NCI-H526 treated with DMSO at 0.1 percent for 48 hours (cell line): Measurements from ENCODE around the gene CUEDC1.

Experiments used
- DNase-seq: peaks from one replicate; lab custom pipeline; 2025; lab: John Stamatoyannopoulos, UW

The CUEDC1 gene

GRCh38 chr17:57895382-57896060 is 59.7 kb downstream of the CUEDC1 start:
- no peak for DNase-seq

DNA sequence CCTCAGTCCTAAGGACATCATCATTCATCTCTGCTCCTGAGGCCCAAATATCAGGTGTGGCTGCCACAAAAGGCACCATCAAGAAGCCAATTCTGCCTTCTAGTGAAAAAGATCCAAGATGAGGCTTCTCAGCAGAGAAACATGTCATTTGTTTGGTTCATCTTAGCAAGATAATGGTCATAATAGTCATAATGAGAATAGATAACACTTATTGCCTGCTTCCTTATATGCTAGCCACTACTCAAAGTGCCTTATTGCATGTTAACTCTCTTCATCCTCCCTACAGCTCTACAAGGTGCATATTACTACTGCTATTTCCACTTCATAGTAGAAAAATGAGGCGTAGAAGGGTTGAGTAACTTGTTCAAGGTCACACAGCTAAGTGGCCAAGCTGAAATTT is 60.4 kb downstream of the CUEDC1 start:
- DNase-seq, result no peak

DNA sequence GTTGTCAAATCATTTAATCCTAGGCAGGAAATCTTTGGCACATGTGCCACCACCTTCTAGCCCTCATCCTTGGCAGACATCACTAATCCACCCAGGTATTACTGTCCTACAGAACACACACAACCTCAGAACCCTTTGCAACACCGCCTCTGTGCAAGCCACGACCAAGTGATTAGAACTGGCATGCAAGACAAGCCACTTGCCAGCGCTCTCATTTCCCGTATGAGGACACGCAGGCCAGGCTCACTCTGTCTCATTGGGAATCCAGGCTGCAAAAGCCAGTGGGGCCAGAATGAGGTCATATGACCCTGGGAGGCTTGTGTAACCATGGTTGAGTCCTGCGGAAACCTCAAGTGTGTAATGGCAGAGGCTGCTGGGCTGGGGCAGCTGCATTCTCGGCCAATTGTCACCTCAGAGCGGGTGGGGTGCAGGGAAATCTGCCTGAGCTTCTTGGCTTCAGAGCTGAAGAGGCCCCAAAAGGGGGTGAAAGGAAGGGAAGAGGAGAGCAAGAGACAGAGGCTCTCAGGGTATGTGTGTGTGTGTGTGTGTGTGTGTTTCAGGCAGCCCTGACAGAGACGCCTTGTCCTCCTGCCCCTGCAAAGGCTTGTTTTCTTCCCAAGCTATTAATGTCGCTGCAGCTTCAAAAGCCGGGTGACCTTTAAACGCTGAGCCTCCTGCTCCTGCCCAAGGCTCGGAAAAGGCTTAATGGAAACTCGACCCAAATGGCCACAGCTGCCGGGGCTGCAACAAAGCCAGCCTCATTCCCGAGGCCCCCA is 62.2 kb downstream of the CUEDC1 start:
- DNase-seq, result peak; percentile 42

GRCh38 chr17:57892146-57892819 is 62.9 kb downstream of the CUEDC1 start:
- DNase-seq, result peak; percentile 47

GRCh38 chr17:57890857-57891232 is 64.4 kb downstream of the CUEDC1 start:
- DNase-seq, result no peak

- no peak for DNase-seq
These were observed 65.0 kb downstream of the CUEDC1 start for GRCh38 chr17:57889892-57890856.

DNA sequence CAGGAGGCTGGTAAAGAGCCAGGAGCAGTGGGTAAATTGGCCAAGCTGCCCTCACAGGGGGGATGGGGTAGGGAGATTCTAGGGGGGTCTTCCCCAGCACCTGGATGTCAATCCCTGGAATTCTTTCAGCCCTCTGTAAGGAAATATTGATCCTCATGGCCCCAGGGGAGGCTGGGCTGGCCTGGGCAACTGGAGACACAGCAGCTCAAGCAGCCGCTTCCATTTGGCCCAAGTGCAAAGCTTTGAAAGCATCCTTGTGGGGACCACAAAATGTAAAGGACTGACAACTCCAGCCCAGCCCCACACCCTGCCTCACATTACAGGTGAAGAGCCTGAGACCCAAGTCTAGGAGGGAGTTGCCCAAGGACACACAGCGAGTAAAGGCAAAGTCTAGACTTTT is 66.0 kb downstream of the CUEDC1 start:
- DNase-seq, result no peak

- DNase-seq, result no peak
These were observed 66.6 kb downstream of the CUEDC1 start for GRCh38 chr17:57888311-57889216.

- no peak for DNase-seq
These were observed 68.1 kb downstream of the CUEDC1 start for GRCh38 chr17:57887161-57887560.

DNA sequence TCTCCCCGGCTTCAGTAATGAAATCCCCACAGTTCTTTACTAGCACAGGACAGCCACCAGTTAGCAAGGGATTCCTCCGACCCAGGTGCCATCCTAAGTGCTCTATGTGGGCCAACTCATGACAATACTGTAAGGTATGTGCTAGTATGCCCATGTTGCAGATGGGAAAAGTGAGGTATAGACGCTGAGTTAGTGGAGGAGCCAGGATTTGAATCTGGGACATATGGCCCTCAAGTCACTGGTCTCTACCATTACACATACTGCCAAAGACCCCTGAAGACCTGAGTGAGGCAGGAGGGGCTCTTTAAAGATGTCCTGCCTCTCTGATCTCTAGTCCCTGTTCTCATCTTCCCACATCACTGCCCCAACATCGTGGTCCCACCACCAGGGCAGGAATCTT is 69.2 kb downstream of the CUEDC1 start:
- DNase-seq, result no peak

DNA sequence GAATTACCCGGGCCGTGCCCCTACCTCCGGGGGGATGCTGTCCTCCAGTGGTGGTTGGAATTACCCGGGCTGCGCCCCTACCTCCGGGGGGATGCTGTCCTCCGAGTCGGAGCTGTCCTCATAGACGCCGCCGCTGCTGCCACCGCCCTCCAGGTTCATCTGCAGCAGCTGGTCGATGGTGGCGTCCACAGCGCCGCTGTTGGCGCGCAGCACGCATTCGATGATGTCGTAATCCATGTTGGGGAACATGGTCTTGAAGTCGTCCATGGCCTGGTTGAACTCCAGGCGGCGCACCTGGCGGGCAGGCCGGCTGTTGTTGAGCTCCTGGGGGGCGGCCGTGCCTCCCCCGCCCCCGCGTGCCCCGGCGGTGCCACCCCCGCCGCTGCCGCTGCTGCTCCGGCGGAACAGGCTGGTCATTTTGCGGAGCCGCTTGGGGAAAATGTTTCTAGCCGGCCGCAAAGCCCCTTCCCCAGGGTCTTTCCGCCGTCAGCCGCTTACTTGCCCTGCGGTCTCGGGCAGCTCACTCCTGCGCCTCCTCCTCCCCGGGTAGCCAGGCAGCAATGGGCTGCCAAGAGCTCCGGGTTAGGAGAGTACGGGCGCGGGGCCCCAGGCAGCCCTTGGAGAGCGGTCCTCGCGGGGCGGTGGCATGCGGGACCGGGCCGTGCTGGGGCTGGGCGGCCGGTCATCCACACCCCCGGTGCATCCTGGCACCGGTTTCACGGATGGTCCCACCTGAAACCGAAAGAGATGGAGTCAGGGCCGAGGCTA is 69.9 kb downstream of the CUEDC1 start:
- no peak for DNase-seq

DNA sequence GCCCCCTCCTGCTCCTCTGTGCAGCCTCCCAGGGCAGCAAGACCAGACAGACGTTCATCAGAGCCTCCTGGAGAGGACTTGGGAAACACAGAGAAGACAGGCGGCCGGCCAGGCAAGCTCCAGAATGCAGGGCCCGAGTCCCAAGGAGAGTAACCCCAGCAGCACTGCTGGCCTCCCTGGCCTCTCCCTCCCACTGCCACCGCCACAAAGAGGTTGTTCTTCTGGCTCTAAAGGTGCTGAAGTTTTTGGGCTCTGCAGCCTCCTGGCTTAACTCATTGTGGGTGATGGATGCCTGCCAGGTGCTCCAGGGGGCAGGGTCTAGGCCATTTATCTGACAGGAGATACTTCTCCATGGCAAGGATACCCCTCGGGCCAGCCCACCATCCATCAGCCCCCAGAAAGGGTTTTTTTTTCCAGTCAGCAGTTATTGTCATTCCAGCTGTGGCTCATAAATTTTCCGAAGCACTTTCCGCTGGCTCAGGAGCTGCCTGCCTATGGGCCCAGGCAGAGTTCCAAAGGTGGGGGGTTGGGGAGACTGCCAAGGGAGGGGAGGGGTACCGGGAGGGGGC is 73.3 kb downstream of the CUEDC1 start:
- DNase-seq, result no peak

GRCh38 chr17:57881143-57881542 is 74.1 kb downstream of the CUEDC1 start:
- no peak for DNase-seq

GRCh38 chr17:57880086-57880456 is 75.1 kb downstream of the CUEDC1 start:
- no peak for DNase-seq

DNA sequence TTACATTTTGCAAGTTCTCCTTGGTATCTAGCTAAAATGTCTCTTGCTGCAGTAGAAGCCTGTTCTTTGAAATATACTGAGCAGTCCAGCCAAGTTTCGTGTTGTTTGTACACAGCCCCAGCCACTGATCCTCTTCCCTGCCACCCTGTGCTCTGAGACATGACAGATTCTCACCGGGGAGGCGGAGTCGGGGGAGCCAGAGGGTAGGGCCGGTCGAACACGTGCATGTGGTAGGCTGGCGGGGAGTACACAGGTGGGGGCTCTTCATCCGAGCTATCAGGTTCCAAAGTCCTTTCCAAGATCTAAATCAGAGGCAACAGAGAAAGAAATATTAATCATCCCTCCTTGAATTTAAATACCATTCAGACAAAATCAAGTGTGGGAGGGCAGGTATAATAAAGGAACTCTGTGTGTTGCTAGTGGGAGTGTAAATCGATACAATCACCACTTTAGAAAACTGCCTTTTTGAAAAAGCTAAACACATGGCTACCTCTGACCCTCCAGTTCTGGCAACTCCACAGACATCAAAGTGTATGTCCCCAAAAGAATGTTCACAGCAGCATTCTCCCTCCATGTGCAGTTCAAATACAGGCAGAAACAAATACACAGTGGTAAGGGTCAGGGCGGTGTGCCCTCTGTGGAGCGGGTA is 75.7 kb downstream of the CUEDC1 start:
- no peak for DNase-seq

DNA sequence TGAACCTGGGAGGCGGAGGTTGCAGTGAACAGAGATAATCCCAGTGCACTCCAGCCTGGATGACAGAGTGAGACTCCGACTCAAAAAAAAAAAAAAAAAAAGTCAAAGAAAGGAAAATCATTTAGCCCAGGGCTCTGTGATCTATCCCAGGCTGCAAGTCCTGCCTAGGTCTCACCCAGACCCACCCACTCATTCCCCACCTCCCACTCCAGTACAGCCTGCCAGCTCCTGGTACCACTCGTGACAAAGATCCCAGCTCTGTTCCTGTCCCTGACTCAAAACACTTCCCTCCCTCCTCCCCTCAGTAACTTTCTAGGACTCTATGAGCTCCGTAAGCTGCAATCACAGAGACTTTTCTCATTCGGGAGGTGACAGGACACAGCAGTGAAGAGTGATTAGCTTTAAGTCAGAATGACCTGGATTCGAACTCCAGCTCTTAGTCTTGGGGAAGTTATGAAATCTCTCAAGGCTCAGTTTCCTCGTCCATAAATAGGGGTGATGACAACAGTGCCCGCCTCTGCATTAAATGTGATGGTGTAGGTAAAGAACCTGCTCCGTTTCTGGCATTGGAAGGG is 77.3 kb downstream of the CUEDC1 start:
- DNase-seq, result no peak

- no peak for DNase-seq
These were observed 78.4 kb downstream of the CUEDC1 start for GRCh38 chr17:57876866-57877237.

- DNase-seq, result no peak
These were observed 79.0 kb downstream of the CUEDC1 start for GRCh38 chr17:57876023-57876865.
